Mucosa of descending colon (tissue), 3 donors: ENCODE measurements around the gene SERTAD4. TPM values are rescaled to one million over a fixed set of nuclear protein-coding genes. Genes with fewer than 3 reads are reported as not detected.

Experiments
- ATAC-seq: fragments of 200-7000 bp; cut with Tn5 transposase; one replicate; pipeline ENCODE4 v1.9.1; 2020; ENCODE audit warnings: mild to moderate bottlenecking, moderate library complexity
- DNase-seq, 3 donors: peaks; one replicate each; pipeline ENCODE4 v3.0.0-alpha.2; 2020
- H3K36me3 ChIP-seq: fragments of 200-600 bp; one replicate; pipeline ENCODE4 v1.8.0; 2021; ENCODE audit warnings: low read depth, mild to moderate bottlenecking
- H3K4me1 ChIP-seq: fragments of 200-600 bp; one replicate; pipeline ENCODE4 v1.8.0; 2021; ENCODE audit warnings: low read depth, mild to moderate bottlenecking
- H3K4me3 ChIP-seq: fragments of 200-600 bp; one replicate; pipeline ENCODE4 v1.8.0; 2021; ENCODE audit warnings: mild to moderate bottlenecking
- H3K9me3 ChIP-seq: fragments of 200-600 bp; one replicate; pipeline ENCODE4 v1.8.0; 2021; ENCODE audit warnings: mild to moderate bottlenecking
- intact Hi-C, 2 donors: fragments of 100-400 bp; cut with DNase I in 1 of 2; cut with micrococcal nuclease in 1 of 2; formaldehyde crosslinking; loops; one replicate each; pipeline versions ENCODE4 v1.11.0 to v1.11.1; 2022; cut with DNase I, micrococcal nuclease
- total RNA-seq, 3 donors: library from RNA; stranded (reverse); fragmentation: NEBNext Ultra II Directional in 2 of 3; extraction: Animal tissue kit (Norgen Biotek cat#: 25700) in 2 of 3; gene quantifications; one replicate each; pipeline versions ENCODE4 v1.2.1 to v1.2.4, GENCODE V29; 2021 to 2023
- TF ChIP-seq, protein P1 (sequence below): fragments of 200-600 bp; IDR thresholded peaks from one replicate; pipeline ENCODE4 v1.8.0; 2022; ENCODE audit warnings: antibody characterized with exemption, mild to moderate bottlenecking
- donor health status: DM: no; HTN: no; CAD: no; lungs with moderate emphysema.
- donor health status: DM: no; HTN: no; CAD: no.
- donor health status: DM: no; HTN: yes; CAD: no.

SERTAD4 gene
- total RNA-seq, 3 donors from 2014 or later: 4.2 to 17.1 (median 6.0) TPM

DNA sequence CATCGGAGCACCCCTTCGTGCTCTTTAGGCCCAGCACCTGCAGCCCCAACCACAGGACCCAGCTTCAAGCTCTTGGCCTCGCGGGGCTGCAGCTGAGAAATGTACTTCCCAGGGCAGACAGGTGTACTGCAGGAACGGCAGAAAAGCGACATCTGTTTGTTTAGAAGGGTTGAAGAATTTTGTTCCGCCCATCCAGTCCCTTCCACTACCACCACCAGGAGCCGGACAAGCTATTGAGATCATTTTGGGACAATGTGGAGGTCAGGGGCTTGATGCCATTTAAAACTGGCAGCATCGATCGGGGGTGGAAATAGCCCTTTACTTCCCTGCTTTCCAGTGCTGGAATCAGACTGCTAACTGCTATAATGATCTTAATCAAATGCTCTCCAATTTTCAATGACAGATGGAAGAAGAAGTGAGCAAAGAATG, 1.7 kb downstream of the SERTAD4 start:
- intact Hi-C loops: no loop called here
- TF ChIP-seq, protein P1, sequence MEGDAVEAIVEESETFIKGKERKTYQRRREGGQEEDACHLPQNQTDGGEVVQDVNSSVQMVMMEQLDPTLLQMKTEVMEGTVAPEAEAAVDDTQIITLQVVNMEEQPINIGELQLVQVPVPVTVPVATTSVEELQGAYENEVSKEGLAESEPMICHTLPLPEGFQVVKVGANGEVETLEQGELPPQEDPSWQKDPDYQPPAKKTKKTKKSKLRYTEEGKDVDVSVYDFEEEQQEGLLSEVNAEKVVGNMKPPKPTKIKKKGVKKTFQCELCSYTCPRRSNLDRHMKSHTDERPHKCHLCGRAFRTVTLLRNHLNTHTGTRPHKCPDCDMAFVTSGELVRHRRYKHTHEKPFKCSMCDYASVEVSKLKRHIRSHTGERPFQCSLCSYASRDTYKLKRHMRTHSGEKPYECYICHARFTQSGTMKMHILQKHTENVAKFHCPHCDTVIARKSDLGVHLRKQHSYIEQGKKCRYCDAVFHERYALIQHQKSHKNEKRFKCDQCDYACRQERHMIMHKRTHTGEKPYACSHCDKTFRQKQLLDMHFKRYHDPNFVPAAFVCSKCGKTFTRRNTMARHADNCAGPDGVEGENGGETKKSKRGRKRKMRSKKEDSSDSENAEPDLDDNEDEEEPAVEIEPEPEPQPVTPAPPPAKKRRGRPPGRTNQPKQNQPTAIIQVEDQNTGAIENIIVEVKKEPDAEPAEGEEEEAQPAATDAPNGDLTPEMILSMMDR: no peak
- H3K36me3 ChIP-seq: no peaks in the 10 kb centered on the region
- ATAC-seq: no peak
- no peaks in the 10 kb centered on the region for H3K9me3 ChIP-seq
- no peaks in the 10 kb centered on the region for H3K4me1 ChIP-seq
- no peak overlapping the region for H3K4me3 ChIP-seq
- no peak for DNase-seq

DNA sequence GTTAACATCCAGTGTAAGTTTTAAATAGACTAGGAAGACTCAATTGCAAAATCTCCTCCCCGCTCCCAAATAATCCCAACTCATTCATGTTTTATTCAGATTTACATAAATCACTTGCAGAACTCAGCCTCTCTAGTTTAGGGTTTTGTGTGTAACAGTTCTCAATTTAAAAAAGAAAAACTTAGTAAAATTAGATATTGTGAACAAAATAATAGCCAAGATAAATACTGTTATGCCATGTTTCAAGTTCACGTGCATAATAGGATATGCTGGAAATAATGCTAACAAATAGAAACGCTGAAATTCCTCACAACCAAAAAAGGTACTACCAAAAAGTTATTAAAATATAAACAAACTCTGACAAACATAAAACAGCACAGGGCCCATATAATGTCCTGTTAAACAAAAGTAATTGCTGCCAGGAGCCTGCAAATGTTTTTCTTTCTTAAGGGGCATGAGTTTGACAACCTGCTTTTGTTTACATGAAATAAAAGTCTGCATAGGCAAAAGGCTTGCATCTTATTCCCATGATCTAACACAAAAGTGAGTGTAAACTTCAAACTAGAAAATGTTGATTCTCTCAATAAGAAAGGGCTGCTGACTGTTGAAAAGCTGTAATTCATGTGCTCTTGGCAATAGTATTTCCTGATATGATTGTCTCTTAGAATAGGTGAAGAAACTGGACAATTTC, 2.9 kb downstream of the SERTAD4 start:
- intact Hi-C loops: no loop called here
- Histone ChIP-seq H3K4me1 (no peaks in the 10 kb centered on the region), H3K36me3 (no peaks in the 10 kb centered on the region), H3K4me3 (no peak overlapping the region), H3K9me3 (no peaks in the 10 kb centered on the region)
- DNase-seq: no peak
- no peak for ATAC-seq
- TF ChIP-seq, protein P1: no peak

DNA sequence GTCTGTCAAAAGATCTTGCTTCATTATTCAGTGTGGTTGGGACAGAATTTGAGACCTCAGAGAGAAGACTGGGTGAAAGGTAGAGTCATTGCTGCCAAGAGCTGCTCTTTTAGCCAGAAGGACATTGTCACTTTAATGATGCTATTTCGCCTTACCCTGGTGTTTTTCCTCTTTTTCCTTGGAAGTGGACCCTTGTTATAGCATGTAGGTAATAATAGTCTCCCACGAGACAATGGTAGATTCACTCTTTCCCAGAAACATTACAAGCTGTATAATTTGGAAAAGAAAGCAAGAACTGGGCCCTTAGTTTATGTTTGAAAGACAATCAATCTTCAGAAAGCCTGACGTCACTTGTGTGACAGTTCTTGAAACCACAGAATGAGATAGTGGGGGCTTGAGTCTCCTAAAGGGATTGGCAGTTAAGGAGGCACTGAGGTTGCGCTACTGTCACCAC, 3.8 kb downstream of the SERTAD4 start:
- Histone ChIP-seq H3K4me1 (no peaks in the 10 kb centered on the region), H3K36me3 (no peaks in the 10 kb centered on the region), H3K4me3 (no peak overlapping the region), H3K9me3 (no peaks in the 10 kb centered on the region)
- intact Hi-C loops: no loop called here
- ATAC-seq (no peak), DNase-seq (no peak)
- TF ChIP-seq, protein P1: no peak

DNA sequence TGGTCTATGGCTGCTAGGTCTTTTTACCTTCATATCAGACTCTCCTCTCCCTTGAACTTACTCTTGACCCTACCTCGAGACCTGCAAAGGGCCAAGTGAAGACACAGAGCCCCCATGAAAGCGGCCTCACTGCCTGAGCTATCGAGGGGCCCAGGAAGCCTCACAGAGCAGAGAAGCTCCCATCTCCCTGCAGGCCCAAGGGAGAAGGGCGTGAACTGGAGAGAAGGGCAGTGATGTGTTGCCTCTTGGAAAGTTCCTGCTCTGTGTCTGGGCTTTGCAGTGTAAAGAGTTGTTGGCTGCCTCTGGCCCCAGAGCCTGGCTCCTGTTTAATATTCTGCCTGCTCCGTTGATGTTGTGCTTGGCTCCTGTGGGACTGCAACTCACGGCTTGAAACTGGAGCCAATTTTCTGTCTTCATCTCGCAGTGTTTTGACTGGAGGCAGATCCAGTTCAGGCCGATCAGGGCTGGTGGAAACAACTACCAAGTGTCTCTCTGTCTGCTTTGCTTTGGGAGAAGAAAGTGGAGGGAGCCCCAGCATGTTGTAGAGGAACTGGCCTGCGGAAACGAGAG, 4.3 kb downstream of the SERTAD4 start:
- ATAC-seq: no peak
- intact Hi-C loops: no loop called here
- peak in 1 of 3 donors; percentile 33 for DNase-seq
- Histone ChIP-seq H3K4me1 (no peaks in the 10 kb centered on the region), H3K4me3 (no peak overlapping the region), H3K9me3 (no peaks in the 10 kb centered on the region), H3K36me3 (no peaks in the 10 kb centered on the region)
- TF ChIP-seq, protein P1: no peak

DNA sequence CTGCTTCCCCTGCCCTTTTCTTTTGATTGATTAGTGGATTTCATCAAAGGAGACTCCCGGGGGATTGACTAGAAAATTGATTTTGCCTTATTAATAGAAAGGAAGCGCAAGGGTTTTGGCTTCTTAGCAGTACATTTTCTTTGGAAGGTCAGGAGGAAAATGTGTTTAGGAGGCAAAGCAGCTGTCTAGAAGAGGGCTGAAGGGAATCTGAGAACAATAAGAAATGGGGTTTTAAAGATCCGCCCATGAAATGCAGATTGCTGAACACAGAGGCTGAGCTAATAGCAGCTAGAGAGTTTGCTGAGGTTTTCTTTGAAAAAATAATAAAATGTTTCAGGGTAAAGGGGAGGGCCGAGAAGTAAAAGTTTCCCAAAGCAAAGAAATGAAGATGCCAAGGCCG, 4.9 kb downstream of the SERTAD4 start:
- no peak for DNase-seq
- intact Hi-C loops: no loop called here
- ATAC-seq: no peak
- TF ChIP-seq, protein P1: no peak
- H3K36me3 ChIP-seq: no peaks in the 10 kb centered on the region
- H3K4me1 ChIP-seq: no peaks in the 10 kb centered on the region
- no peaks in the 10 kb centered on the region for H3K9me3 ChIP-seq
- no peak overlapping the region for H3K4me3 ChIP-seq
